Mucosa of rectum (tissue), 2 donors: Measurements from ENCODE around the gene ZNF827.

ENCODE experiments used
- H3K27ac ChIP-seq, 2 donors: one replicate each; pipeline ENCODE4 v1.7.0; 2013; ENCODE audit warnings: inconsistent platforms in 2 of 2, low read depth in 2 of 2, low read length in 2 of 2
- H3K27me3 ChIP-seq, 2 donors: one replicate each; pipeline ENCODE4 v1.7.0; 2013; ENCODE audit warnings: low read length in 2 of 2; ENCODE audit not compliant: control insufficient read depth in 2 of 2, insufficient read depth in 2 of 2
- H3K36me3 ChIP-seq, 2 donors: one replicate each; pipeline ENCODE4 v1.7.0; 2013; ENCODE audit warnings: low read length in 2 of 2; ENCODE audit not compliant: control insufficient read depth in 2 of 2, insufficient read depth in 2 of 2
- H3K4me1 ChIP-seq, 2 donors: one replicate each; pipeline ENCODE4 v1.7.0; 2013; ENCODE audit warnings: low read length in 2 of 2, mild to moderate bottlenecking in 1 of 2; ENCODE audit not compliant: control insufficient read depth in 2 of 2, insufficient read depth in 2 of 2
- H3K4me3 ChIP-seq, 2 donors: one replicate each; pipeline ENCODE4 v1.7.0; 2013; ENCODE audit warnings: low read length in 2 of 2
- H3K9ac ChIP-seq, 2 donors: one replicate each; pipeline ENCODE4 v1.7.0; 2013; ENCODE audit warnings: low read length in 2 of 2, low read depth in 1 of 2, mild to moderate bottlenecking in 1 of 2
- H3K9me3 ChIP-seq, 2 donors: one replicate each; pipeline ENCODE4 v1.7.0; 2013; ENCODE audit warnings: low read length in 2 of 2; ENCODE audit not compliant: control insufficient read depth in 2 of 2
- donor health status: healthy.
- donor health status: Normal muscosa, but diverticular disease.

ZNF827 gene

DNA sequence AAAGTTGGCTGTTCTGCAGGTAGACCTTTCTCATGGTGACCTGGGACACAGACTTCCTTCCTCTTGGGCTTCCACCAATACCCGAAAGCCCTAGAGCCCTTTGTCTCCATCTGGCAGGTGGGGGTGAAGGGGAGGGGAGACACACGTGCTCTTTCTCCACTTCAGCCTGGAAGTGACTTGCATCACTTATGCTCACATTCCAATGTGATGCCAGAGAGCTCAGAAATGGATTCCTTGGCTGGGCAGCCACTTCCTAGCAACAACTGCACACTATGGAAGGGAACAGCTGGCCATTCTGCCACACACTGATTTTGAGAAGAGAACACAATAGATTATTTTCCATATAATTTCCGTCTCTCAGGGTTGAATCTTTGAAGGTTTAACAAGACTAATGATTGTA is 222.4 kb downstream of the ZNF827 start:
- no peak overlapping the region for H3K27ac ChIP-seq
- no peak overlapping the region for H3K9ac ChIP-seq
- H3K36me3 ChIP-seq = no peaks in the 10 kb centered on the region
- no peaks in the 10 kb centered on the region for H3K27me3 ChIP-seq
- no peaks in the 10 kb centered on the region for H3K4me1 ChIP-seq
- no peak overlapping the region for H3K4me3 ChIP-seq
- H3K9me3 ChIP-seq = no peaks in the 10 kb centered on the region

DNA sequence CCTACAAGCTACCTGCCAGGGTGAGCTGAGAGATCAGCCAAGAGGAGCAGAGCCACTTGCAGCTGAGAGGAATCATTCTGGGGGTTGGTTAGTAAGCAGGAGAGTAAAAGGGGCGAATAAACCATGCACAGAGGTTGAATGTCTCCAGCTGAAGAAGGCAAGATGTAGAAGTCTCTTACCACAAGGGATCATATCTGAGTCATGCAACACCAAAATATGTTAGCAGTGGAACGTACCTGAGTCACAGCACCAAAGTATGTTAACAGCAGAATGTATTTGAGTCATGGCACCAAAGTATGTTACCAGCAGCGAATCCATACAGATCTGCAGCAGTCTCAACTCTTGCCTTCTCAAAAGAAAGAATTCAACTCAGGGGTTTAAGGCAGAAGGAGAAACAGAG is 228.8 kb downstream of the ZNF827 start:
- H3K36me3 ChIP-seq = no peaks in the 10 kb centered on the region
- no peak overlapping the region for H3K9ac ChIP-seq
- H3K9me3 ChIP-seq = no peaks in the 10 kb centered on the region
- no peaks in the 10 kb centered on the region for H3K4me1 ChIP-seq
- H3K27me3 ChIP-seq = no peaks in the 10 kb centered on the region
- H3K4me3 ChIP-seq = no peak overlapping the region
- no peak overlapping the region for H3K27ac ChIP-seq

DNA sequence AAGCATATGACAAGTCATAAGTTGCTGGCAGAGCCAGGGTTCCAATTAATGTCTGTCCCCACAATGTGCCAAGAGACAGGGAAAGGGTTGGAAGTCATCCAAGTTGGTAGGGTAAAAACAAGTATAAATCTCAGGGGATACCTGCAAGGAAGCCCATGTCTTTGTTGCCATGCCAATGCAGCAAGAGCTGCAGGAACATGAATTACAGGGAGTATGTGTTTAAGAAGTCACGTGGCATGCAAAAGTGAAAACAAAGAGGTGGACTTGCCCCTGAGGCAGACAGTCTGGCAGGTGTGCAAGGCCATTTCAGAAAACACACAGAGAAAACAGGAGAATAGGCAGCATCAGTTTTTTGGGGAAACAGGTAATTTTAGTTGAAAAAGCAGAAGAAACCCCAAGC is 229.3 kb downstream of the ZNF827 start:
- Histone ChIP-seq H3K9ac (no peak overlapping the region), H3K27me3 (no peaks in the 10 kb centered on the region), H3K9me3 (no peaks in the 10 kb centered on the region), H3K4me1 (no peaks in the 10 kb centered on the region), H3K36me3 (no peaks in the 10 kb centered on the region), H3K27ac (no peak overlapping the region), H3K4me3 (no peak overlapping the region)
